Stimulated activated CD8-positive, alpha-beta memory T cell treated with anti-CD3 and anti-CD28 coated beads, Interleukin-12 subunit alpha, Interleukin-12 subunit beta, amount 100 ng/mL, for 24 hours (primary cell): Measurements from ENCODE around the gene ATAT1.
"Not testable (repeated sequence)": the region's sequence is repeated elsewhere in the genome, so short reads cannot be mapped to it uniquely, and the experiment has no call there.

Experiments used
- DNase-seq: peaks from one replicate; pipeline ENCODE4 v3.0.0-alpha.2; 2020; ENCODE audit errors: extremely low read depth

ATAT1 gene

GRCh38 chr6:30647242-30648116 lies 20.8 kb downstream of the ATAT1 start:
- peak; percentile 62 for DNase-seq

DNA sequence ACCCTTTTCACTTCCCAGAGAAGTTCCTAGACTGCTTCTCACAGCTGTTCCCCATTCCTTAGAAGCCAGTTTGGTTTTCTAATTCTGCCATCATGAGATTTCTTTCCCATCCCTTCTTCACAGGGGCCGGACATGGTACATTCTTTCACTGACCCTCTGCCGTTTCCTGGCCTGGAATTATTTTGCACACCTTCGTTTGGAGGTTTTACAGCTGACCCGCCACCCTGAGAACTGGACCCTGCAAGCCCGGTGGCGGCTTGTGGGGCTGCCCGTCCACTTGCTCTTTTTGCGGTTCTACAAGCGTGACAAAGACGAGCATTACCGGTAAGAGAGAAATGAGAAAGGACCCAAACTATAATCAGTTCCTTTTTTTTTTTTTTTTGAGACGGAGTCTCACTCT lies 24.5 kb downstream of the ATAT1 start:
- no peak for DNase-seq

DNA sequence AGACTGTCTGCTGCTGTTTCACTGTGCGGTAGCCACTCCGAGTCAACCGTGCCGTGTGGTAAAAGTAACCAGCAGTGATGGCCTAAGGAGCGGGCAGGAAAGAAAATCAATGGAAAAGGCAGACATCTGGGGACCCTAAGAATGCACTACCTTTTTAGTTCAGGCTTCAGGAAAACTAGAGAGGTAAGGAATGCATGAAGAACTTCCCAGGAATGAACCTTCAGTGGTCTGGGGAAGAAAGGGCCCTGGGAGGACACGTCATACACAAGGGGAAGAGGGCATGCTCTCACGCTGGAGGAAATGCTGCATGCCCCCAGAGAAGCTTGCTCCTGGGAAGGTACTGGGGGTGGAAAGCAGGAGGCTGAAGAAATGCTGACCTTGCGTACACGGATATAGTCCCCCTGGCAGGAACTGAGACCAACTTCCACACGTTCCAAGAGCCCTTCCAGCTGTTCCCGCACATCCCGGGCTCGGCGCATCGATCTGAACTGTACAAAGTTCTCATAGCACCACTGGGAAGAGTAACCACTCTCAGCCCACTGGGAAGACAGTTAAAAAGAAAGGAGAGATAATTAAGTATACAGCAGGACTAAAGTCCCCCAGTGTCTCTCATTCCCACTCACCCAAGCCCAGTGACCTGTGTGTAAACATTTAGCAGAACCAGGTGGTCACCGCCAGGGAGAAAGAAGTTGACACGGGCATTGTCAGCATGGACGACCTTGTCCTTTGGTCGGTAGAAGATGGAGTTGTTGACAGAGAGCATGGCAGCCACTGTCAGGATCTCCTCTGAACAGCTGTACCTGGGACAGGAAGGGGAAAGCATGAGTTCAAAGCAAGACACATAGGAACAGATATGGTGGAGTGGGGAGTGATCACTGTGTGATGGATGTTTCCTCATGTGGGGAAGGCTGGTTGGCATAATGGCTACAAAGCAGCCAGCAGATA lies 28.4 kb downstream of the ATAT1 start:
- no peak for DNase-seq

DNA sequence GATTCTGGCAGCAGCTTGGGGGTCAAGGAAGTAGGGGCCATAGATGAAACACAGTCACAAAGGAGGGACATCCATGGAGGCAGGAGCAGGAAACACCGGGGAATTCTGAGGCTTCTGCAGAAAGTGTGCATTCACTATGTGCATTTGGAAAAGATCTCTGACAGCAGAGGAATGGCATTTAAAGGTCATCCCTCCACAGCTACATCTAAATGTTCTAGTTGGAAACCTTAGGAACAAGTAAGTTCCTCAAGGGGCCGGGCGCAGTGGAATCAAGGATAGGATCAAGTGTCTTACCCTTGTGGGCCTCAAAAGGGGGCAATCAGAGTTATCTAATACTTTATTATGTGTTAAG lies 29.0 kb downstream of the ATAT1 start:
- DNase-seq = no peak

- DNase-seq = no peak
These were observed 29.8 kb downstream of the ATAT1 start for GRCh38 chr6:30656513-30656912.

DNA sequence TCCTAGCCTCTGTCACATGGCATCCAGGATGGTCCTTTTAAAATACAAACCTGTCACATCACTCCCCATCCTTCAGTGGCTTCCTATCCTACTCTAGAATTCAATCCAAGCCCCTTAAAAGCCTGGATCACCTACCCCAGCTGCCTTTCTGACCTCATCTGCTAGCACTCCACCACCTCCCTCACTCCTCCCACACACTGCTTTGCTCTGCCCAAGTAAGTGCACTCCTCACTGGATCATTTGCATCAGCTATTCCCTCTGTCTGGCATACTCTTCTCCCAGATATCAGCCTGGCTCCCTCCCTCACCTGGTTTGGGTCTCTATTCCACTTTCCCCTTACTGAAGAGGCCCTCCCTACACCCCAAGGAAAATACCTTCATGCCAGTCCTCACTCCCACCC lies 30.8 kb downstream of the ATAT1 start:
- no peak for DNase-seq

GRCh38 chr6:30657922-30658321 lies 31.2 kb downstream of the ATAT1 start:
- DNase-seq = not testable (repeated sequence)

GRCh38 chr6:30664994-30665767 lies 38.5 kb downstream of the ATAT1 start:
- DNase-seq = no peak

- DNase-seq = not testable (repeated sequence)
These were observed 39.6 kb downstream of the ATAT1 start for GRCh38 chr6:30666300-30666699.

DNA sequence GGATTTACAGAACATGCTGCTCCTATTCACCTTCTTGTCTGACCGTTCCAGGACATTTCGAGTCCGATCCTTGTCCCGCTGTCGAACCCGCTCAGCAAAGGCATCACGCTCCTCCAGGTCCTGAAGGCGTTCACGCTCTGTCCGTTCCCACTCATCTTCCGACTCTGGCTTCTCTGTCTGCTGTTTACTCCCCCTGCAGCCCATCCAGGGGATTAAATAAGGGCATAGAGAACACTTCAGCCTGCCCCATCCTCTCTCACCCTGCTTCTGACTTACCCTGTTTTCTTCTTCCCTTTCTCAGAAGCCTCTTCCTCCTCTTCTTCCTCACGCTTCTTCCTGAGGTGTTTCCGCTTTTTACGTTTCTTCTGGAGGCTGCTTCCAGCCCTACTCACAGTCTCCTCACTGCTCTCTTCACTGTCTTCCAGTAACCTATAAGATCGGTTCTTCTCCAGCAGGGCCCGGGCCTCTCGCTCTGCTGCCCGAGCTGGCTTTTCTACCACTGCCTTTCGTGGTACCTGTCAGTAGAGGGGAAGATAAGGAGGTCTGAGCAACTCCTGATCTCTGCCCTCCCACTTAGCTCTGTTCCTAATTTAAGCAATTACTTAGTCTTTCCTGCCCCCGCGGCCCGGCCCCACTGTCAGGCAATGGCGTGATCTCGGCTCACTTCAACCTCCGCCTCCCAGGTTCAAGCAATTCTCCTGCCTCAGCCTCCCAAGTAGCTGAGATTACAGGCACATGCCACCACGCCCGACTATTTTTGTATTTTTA lies 44.3 kb downstream of the ATAT1 start:
- DNase-seq = no peak

DNA sequence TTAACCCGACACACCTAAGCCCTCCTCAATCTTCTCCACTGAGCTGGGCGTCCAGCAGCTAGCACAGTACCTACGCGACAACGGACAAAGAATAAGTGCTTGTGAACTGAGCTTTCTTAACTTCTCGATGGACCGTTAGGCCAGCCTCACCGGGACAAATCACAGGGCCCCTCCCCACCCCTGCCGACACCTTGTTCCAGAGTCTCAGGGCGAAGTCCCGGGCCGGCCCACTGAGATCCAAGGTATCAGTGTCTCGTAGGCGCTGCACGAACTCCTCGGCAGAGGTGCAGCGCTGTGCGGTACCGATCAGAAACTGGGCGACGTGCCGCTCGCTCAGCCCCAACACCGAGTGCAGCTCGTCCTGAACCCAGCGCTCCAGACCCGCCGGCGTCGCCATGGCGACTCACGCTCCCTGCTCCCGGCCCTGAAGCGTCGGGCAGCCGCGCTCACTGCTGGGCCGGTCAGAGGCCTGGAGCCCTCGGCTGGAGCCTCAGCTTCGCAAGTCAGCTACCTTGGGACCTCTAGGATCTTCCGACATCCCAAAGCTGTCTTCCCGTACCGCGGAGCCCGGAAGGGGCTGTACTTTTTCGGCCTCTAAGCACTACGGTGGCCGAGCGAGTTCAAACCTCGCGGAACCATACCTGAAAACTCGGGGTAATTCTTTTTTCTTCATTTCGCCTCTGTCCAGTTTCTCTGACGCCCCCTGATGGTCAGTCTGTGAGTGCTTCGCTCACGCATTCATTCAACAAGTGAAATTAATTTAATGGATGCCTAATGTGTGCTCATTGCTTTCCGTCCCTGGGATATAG lies 46.0 kb downstream of the ATAT1 start, which contains the start of gene DHX16:
Gene DHX16, minus strand, starts transcription at position 562 of the 809 bp plus-strand sequence. Its CDS starts 165 bp downstream, at position 397.
- peak; percentile 74 for DNase-seq

DNA sequence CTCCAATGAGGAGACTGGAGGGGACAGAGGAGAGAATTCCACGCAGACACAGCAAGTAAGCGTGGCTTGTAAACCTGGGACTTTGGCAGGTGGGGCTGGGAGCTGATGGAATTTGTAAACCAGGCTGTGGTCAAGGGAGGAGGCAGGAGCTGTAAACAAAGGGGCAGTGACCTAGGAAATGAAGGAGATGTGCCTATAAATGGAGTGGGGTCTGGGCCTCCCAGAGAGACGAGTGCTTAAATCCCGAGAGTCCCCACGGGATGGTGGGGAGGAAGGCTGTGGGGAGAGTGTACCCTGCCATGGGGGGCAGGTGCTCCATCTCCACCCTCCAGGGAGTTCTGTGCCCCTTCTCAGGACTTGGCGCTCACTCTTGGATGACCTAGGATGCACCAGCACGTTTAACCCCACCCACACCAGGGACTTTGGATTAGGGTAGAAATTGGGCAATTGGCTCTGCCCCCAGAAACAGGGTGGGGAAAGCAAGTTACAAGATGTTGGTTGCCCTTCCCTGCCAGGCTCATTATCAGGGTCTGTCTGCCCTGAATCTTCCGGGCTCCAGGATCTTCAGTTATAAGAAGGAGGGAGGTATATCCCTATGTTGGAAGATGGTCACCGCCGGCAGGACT lies 50.1 kb downstream of the ATAT1 start:
- DNase-seq = no peak

- DNase-seq = peak; percentile 76
These were observed 52.5 kb downstream of the ATAT1 start for GRCh38 chr6:30678964-30679726.

- no peak for DNase-seq
These were observed 53.3 kb downstream of the ATAT1 start for GRCh38 chr6:30679765-30680535.

GRCh38 chr6:30681766-30682142 lies 55.1 kb downstream of the ATAT1 start:
- no peak for DNase-seq

DNA sequence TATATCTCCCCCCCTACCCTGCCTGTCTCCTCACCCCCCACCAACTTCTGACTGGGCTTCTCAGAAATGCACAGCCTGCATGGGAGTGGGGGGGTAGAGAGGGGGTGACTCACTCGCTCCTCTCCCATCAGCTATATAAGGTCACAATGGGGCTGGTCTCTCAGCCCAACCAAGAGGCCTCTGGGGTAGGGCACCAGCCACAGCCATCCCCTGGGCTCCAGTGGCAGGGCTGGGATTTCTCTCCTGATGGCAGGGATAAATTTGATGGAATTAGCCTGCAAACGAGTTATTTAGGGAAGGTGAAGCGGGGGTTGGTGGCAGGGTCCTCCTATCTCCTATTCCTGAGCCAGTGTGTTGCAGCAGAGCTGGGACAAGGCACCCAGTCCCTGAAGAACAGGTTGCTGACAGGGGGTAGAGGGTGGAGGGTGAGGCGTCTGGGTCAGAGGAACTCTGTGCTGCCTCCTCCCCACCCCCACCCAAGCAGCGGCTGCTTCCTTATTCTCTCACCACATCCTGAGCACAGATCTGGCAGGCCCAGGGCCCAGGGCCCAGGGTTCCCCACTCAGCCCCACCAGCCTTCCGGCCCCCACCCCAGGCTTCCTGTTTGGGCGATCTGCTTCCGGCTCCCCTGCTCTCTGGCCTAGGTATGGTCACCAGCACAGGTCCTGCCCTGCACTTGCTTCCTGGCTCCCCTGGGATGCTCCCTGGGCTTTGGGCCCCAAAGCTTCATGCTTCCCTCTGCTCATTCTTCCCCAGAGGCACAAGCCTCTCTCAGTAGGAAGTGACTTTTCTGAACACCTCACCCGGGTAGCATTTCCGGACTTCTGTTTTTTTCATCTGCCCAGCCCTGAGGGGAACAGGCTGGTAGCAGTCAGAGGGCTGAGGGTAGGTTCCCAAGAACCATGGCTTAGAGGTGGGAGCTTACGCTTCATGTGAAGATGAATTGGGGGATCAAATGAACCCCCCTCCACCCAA lies 55.8 kb downstream of the ATAT1 start:
- no peak for DNase-seq
